Right lobe of liver (tissue), 6 donors: Measurements from ENCODE around the gene GAPVD1. TPM values are rescaled to one million over a fixed set of nuclear protein-coding genes. Genes with fewer than 3 reads are reported as not detected.

Experiments used
- ATAC-seq, 4 donors: fragments of 200-7000 bp; cut with Tn5 transposase; one replicate each; pipeline ENCODE4 v1.9.1; 2020; ENCODE audit warnings: mild to moderate bottlenecking in 4 of 4, moderate library complexity in 4 of 4
- DNase-seq, 3 donors: peaks; one replicate each; pipeline ENCODE4 v3.0.0-alpha.2; 2020
- H3K27ac ChIP-seq, 3 donors: fragments of 200-600 bp; one replicate each; pipeline ENCODE4 v1.8.0; 2022
- H3K27me3 ChIP-seq, 2 donors: fragments of 200-600 bp; one replicate each; pipeline ENCODE4 v1.8.0; 2022
- H3K36me3 ChIP-seq, 4 donors: fragments of 200-600 bp; sonication (generic) in 1 of 4; one replicate each; pipeline versions ENCODE4 v1.5.1 to v1.8.0; 2017 to 2022; ENCODE audit warnings: control low read depth in 1 of 4
- H3K4me1 ChIP-seq, 4 donors: fragments of 200-600 bp; sonication (generic) in 1 of 4; one replicate each; pipeline versions ENCODE4 v1.5.1 to v1.8.0; 2017 to 2022; ENCODE audit warnings: control low read depth in 1 of 4
- H3K4me3 ChIP-seq, 3 donors: fragments of 200-600 bp; one replicate each; pipeline ENCODE4 v1.8.0; 2022
- H3K9me3 ChIP-seq, 4 donors: fragments of 200-600 bp; sonication (generic) in 1 of 4; one replicate each; pipeline versions ENCODE4 v1.5.1 to v1.8.0; 2017 to 2022; ENCODE audit warnings: control low read depth in 1 of 4
- POLR2A ChIP-seq: fragments of 450-650 bp; IDR thresholded peaks from one replicate; pipeline ENCODE4 v1.6.1; 2017; ENCODE audit warnings: antibody characterized with exemption, mild to moderate bottlenecking
- WGBS: methylation state at CpG from one replicate; pipeline ENCODE4 v1.1.6; 2018; ENCODE audit warnings: low coverage, low lambda C conversion rate; ENCODE audit not compliant: insufficient coverage; ENCODE audit errors: missing lambda C conversion rate; 5-methylcytosine and 5-hydroxymethylcytosine counted together
- intact Hi-C, 2 donors: fragments of 100-400 bp; cut with DNase I; formaldehyde crosslinking; loops; one replicate each; pipeline versions ENCODE4 v1.11.2 to v1.14.1; 2022
- total RNA-seq, 6 experiments: library from RNA; depleted of rRNA in 2 of 6; stranded (reverse); fragments of >200 nt in 2 of 6; fragmentation: NEBNext Ultra II Directional in 3 of 6; extraction: Animal tissue kit (Norgen Biotek cat#: 25700) in 3 of 6; gene quantifications; one replicate each; pipeline versions ENCODE4 v1.1.0 to v1.2.4, GENCODE V29; 2016 to 2023
- TF ChIP-seq, protein P1 (sequence below), 4 donors: fragments of 200-600 bp in 3 of 4; fragments of 450-650 bp in 1 of 4; IDR thresholded peaks; one replicate each; pipeline versions ENCODE4 v1.5.1 to v1.8.0; 2016 to 2022; ENCODE audit warnings: antibody characterized with exemption in 4 of 4, mild to moderate bottlenecking in 2 of 4
- donor health status: DM: no; HTN: yes; CAD: no.
- donor health status: DM: no; HTN: no; CAD: no.
- donor health status: DM: no; HTN: no; CAD: no.
- donor health status: DM: no; HTN: yes; CAD: no.
- donor health status: DM: no; HTN: yes; CAD: no.

GAPVD1 gene
- total RNA-seq, 6 experiments from 2014 or later = 15.7 to 24.1 (median 21.1) TPM

DNA sequence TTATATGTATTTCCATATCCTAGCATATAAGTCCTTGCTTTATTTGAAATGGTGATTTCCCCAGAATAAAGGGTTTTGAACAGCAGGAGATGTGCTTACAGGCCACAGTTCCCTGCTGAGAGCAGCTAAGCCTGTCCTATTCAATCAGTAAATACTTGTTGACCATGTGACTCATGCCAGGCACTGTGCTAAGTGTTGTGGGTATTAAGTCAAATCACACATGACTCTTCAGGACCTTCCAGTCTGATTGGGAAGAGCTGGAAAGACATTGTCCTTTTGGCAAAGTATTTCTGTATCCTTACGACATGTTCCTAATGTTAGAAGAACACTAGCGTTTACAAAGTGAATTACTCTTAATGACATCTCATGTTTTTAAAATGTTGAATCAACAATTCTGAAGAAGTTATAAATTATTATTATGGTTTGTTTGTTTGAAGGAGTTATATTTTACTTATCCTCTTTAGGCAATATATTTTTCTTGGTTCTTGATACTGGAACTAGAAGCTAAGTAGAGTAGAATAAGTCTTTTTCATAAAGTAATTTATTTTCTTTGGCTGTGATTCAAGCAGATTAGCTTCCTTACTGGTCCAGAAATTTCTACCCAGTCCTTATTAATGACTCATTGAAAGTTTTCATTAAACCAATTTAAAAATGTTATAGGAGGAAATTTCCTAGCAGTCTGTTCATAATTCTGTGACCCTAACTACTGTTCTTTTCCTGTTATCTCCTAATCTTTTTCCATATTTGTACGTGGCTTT, 82.1 kb downstream of the GAPVD1 start:
- WGBS = 72% methylated on average over 3 of the region's 3 CpGs
- H3K4me1 ChIP-seq = peaks cover 0 to 4% (median 0%) of the 10 kb centered on the region in 4 donors
- H3K4me3 ChIP-seq = no peak overlapping the region
- H3K27ac ChIP-seq = no peak overlapping the region
- peaks cover 0 to 46% (median 8%) of the 10 kb centered on the region in 4 donors for H3K36me3 ChIP-seq
- DNase-seq = no peak
- ATAC-seq = peak in 1 of 4 donors; percentile 40
- H3K9me3 ChIP-seq = no peaks in the 10 kb centered on the region
- intact Hi-C loops = no loop called here
- no peaks in the 10 kb centered on the region for H3K27me3 ChIP-seq
- TF ChIP-seq, protein P1, sequence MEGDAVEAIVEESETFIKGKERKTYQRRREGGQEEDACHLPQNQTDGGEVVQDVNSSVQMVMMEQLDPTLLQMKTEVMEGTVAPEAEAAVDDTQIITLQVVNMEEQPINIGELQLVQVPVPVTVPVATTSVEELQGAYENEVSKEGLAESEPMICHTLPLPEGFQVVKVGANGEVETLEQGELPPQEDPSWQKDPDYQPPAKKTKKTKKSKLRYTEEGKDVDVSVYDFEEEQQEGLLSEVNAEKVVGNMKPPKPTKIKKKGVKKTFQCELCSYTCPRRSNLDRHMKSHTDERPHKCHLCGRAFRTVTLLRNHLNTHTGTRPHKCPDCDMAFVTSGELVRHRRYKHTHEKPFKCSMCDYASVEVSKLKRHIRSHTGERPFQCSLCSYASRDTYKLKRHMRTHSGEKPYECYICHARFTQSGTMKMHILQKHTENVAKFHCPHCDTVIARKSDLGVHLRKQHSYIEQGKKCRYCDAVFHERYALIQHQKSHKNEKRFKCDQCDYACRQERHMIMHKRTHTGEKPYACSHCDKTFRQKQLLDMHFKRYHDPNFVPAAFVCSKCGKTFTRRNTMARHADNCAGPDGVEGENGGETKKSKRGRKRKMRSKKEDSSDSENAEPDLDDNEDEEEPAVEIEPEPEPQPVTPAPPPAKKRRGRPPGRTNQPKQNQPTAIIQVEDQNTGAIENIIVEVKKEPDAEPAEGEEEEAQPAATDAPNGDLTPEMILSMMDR (IDR thresholded peaks at IDR 0.05) = no peak
- TF ChIP-seq POLR2A = no peak

DNA sequence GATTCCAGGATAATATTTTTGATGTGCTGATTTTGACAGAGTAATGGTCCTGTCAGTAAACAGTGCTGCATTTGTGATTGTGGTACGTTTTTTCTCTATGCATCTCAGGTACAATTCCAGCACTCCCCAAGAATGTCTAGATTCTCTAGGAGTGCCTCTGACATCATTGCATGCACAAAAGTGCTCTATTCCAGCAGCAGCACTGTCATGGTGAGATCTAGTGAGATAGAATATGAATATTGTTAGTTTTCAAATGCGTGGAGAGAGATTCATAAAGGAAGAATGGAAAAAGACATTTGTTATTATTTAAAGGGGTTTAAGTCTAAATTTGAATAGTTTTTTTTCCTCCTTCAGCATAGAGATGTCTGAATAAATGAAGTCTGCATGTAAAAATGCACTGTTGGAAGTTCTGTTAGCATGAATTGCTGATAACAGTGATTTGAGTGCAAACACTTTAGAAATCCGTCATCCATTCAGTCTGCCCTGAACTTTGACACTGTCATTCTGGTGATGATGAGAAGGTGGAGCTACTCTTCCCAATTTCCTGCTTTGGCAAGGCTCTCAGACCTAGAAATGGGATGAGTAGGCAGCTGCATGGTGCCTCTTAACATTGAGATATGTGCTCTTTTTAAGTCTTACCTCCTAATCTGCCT, 84.6 kb downstream of the GAPVD1 start:
- peaks cover 0 to 4% (median 0%) of the 10 kb centered on the region in 4 donors for H3K4me1 ChIP-seq
- H3K36me3 ChIP-seq = peaks cover 0 to 54% (median 19%) of the 10 kb centered on the region in 4 donors
- H3K27ac ChIP-seq = no peak overlapping the region
- DNase-seq = no peak
- H3K4me3 ChIP-seq = no peak overlapping the region
- ATAC-seq = peak in 2 of 4 donors; percentile 29 to 90
- TF ChIP-seq POLR2A = no peak
- TF ChIP-seq, protein P1 (IDR thresholded peaks at IDR 0.05) = no peak
- WGBS = 77% methylated on average over 3 of the region's 3 CpGs
- no peaks in the 10 kb centered on the region for H3K9me3 ChIP-seq
- H3K27me3 ChIP-seq = no peaks in the 10 kb centered on the region
- intact Hi-C loops = no loop called here

DNA sequence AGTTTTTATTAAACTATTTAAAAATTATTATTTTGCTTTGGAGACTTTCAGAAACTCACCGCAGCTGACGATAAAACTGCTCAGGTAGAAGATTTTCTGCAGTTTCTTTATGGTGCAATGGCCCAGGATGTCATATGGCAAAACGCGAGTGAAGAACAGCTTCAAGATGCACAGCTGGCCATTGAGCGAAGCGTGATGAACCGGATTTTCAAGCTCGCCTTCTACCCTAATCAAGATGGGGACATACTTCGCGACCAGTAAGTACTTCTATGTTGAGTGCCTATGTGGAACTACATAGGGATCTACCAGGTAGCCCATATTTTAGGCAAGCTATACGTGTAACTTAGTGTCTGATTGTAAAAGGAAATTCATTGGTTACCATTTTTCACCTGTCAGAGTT, 94.0 kb downstream of the GAPVD1 start:
- no peak for ATAC-seq
- TF ChIP-seq, protein P1 (IDR thresholded peaks at IDR 0.05) = no peak
- TF ChIP-seq POLR2A = no peak
- 91% methylated on average over 4 of the region's 11 CpGs for WGBS

DNA sequence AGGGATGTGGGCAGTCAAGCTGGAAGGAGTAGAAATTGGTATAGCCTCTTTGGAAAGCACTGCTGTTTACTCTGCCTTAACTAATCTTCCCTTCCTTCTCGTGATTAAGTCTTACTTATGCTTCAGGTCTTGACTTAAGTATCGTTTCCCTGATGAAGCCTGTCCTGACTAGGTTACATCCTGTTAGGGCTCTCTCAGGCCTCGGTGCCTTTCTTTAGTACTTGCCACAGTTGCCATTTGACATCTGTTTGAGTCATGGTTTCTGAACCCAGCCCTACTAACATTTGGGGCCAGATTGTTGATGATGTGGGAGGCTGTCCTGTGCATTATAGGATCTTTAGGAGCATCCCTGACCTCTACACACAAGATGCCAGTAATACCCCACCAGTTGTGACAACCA, 94.4 kb downstream of the GAPVD1 start:
- Histone ChIP-seq H3K9me3 (no peaks in the 10 kb centered on the region), H3K27ac (no peak overlapping the region), H3K27me3 (no peaks in the 10 kb centered on the region), H3K4me3 (no peak overlapping the region), H3K36me3 (peaks cover 0 to 65% (median 28%) of the 10 kb centered on the region in 4 donors), H3K4me1 (no peaks in the 10 kb centered on the region)
- TF ChIP-seq, protein P1 (IDR thresholded peaks at IDR 0.05) = no peak
- TF ChIP-seq POLR2A = no peak
- intact Hi-C loops = no loop called here
- no peak for DNase-seq
- ATAC-seq = no peak
- 89% methylated on average over 3 of the region's 3 CpGs for WGBS

More for the DNA sequence above, 94.0 kb downstream of the GAPVD1 start:
- Histone ChIP-seq H3K9me3 (no peaks in the 10 kb centered on the region), H3K27ac (no peak overlapping the region), H3K27me3 (no peaks in the 10 kb centered on the region), H3K36me3 (peaks cover 0 to 66% (median 32%) of the 10 kb centered on the region in 4 donors), H3K4me3 (no peak overlapping the region), H3K4me1 (no peaks in the 10 kb centered on the region)
- intact Hi-C loops = no loop called here
- no peak for DNase-seq
